WERI-Rb-1 (cell line): Measurements from ENCODE around the gene TMEM170B.
A peak's percentile ranks its signal among the peaks of the same experiment; 100 is the strongest.
"Not testable (repeated sequence)": the region's sequence is repeated elsewhere in the genome, so short reads cannot be mapped to it uniquely, and the experiment has no call there.

Experiments
- DNase-seq: peaks from one replicate; pipeline ENCODE4 v3.0.0-alpha.2; 2020
- H3K27ac ChIP-seq: fragments of 250-450 bp; sonication (Bioruptor Pico); 2 replicates; pipeline ENCODE4 v1.5.1; 2020; ENCODE audit warnings: mild to moderate bottlenecking, moderate library complexity
- H3K27me3 ChIP-seq: fragments of 250-450 bp; sonication (Bioruptor Pico); 2 replicates; pipeline ENCODE4 v1.5.1; 2021; ENCODE audit warnings: mild to moderate bottlenecking, low read depth, moderate library complexity; ENCODE audit not compliant: insufficient read depth, severe bottlenecking
- H3K36me3 ChIP-seq: fragments of 250-450 bp; sonication (Bioruptor Pico); 2 replicates; pipeline ENCODE4 v1.5.1; 2020; ENCODE audit warnings: mild to moderate bottlenecking, moderate library complexity
- H3K4me3 ChIP-seq: 2 replicates; pipeline ENCODE4 v1.5.1; 2011; ENCODE audit warnings: low read depth, mild to moderate bottlenecking, control low read depth, low read length
- H3K9me3 ChIP-seq: fragments of 250-450 bp; sonication (Bioruptor Pico); 2 replicates; pipeline ENCODE4 v1.5.1; 2021; ENCODE audit warnings: mild to moderate bottlenecking, moderate library complexity; ENCODE audit not compliant: severe bottlenecking
- CTCF ChIP-seq: IDR thresholded peaks from 2 replicates; pipeline ENCODE4 v1.5.1; 2011; ENCODE audit warnings: low read depth, mild to moderate bottlenecking, control low read depth, inconsistent platforms, low read length

The TMEM170B gene

GRCh38 chr6:11536795-11537194 lies 754 bp upstream of the TMEM170B start:
- DNase-seq, result peak; percentile 65
- TF ChIP-seq CTCF, result no peak
- Histone ChIP-seq H3K36me3 (peaks cover 14% of the 10 kb centered on the region), H3K4me3 (peak overlapping the region; percentile 92), H3K9me3 (no peaks in the 10 kb centered on the region), H3K27ac (peak overlapping the region; percentile 91), H3K27me3 (no peaks in the 10 kb centered on the region)

- Histone ChIP-seq H3K27ac (peak overlapping the region; percentile 91), H3K9me3 (no peaks in the 10 kb centered on the region), H3K27me3 (no peaks in the 10 kb centered on the region), H3K36me3 (peaks cover 14% of the 10 kb centered on the region), H3K4me3 (peak overlapping the region; percentile 77)
- peak; percentile 58 for DNase-seq
- TF ChIP-seq CTCF, result 0 out of 2 replicates have a peak, but pooled peaks have one; percentile 0
Observed at GRCh38 chr6:11538052-11538818, 686 bp downstream of the TMEM170B start.

- DNase-seq, result peak; percentile 19
- H3K4me3 ChIP-seq, result peak overlapping the region; percentile 77
- no peak for TF ChIP-seq CTCF
- H3K27ac ChIP-seq, result peak overlapping the region; percentile 91
- H3K27me3 ChIP-seq, result no peaks in the 10 kb centered on the region
- no peaks in the 10 kb centered on the region for H3K9me3 ChIP-seq
- H3K36me3 ChIP-seq, result peaks cover 14% of the 10 kb centered on the region
Observed at GRCh38 chr6:11538819-11539468, 1.4 kb downstream of the TMEM170B start.

- no peak for TF ChIP-seq CTCF
- Histone ChIP-seq H3K4me3 (no peak overlapping the region), H3K9me3 (no peaks in the 10 kb centered on the region), H3K36me3 (peaks cover 12% of the 10 kb centered on the region), H3K27me3 (no peaks in the 10 kb centered on the region), H3K27ac (no peak overlapping the region)
- no peak for DNase-seq
Observed at GRCh38 chr6:11542863-11543262, 5.3 kb downstream of the TMEM170B start.

GRCh38 chr6:11543919-11544518 lies 6.5 kb downstream of the TMEM170B start:
- Histone ChIP-seq H3K27me3 (no peaks in the 10 kb centered on the region), H3K36me3 (peaks cover 8% of the 10 kb centered on the region), H3K9me3 (no peaks in the 10 kb centered on the region), H3K4me3 (no peak overlapping the region), H3K27ac (no peak overlapping the region)
- DNase-seq, result no peak
- no peak for TF ChIP-seq CTCF

- H3K36me3 ChIP-seq, H3K4me3 ChIP-seq, H3K27ac ChIP-seq, H3K9me3 ChIP-seq, H3K27me3 ChIP-seq, DNase-seq: not testable (repeated sequence)
Observed at GRCh38 chr6:11547846-11548245, 10.3 kb downstream of the TMEM170B start.

GRCh38 chr6:11548578-11548977 lies 11.0 kb downstream of the TMEM170B start:
- not testable (repeated sequence) for H3K36me3 ChIP-seq, H3K27ac ChIP-seq, DNase-seq, H3K27me3 ChIP-seq, H3K9me3 ChIP-seq, H3K4me3 ChIP-seq
